ENCODE data around the gene RASAL2. TPM values are rescaled to one million over a fixed set of nuclear protein-coding genes. Genes with fewer than 3 reads are reported as not detected.

RASAL2 gene
- total RNA-seq, 1 experiment from 2014 or later: 56.9 TPM

GRCh38 chr1:178516110-178516509 is 422.2 kb downstream of the RASAL2 start:
- no TSS peak for BruUV-seq (replicated peaks)
- Mint-ChIP-seq H3K27me3 (ENCODE audit: insufficient read depth, unreplicated experiment) (no peaks in the 10 kb centered on the region), H3K4me3 (ENCODE audit: unreplicated experiment) (no peak overlapping the region), H3K9me3 (ENCODE audit: unreplicated experiment) (no peaks in the 10 kb centered on the region), H3K27ac (ENCODE audit: low read depth, unreplicated experiment) (no peak overlapping the region), H3K4me1 (ENCODE audit: insufficient read depth, unreplicated experiment) (no peaks in the 10 kb centered on the region), H3K36me3 (ENCODE audit: insufficient read depth, unreplicated experiment) (no peaks in the 10 kb centered on the region)
- CTCF ChIA-PET: interaction anchor here (0.8 to 13.6 kb wide), 10 partner anchors 9 to 484 kb away, joined by 3 to 162 read pairs (median 6); no protein-coding TSS in a partner anchor
- POLR2A ChIA-PET: interaction anchor here (0.6 kb wide), 1 partner anchor 27 kb away, joined by 3 read pairs; no protein-coding TSS in a partner anchor
- DNase-seq (ENCODE audit: unreplicated experiment): no peak
- intact Hi-C loops (cut with micrococcal nuclease): no loop called here
- TF ChIP-seq, protein P1, sequence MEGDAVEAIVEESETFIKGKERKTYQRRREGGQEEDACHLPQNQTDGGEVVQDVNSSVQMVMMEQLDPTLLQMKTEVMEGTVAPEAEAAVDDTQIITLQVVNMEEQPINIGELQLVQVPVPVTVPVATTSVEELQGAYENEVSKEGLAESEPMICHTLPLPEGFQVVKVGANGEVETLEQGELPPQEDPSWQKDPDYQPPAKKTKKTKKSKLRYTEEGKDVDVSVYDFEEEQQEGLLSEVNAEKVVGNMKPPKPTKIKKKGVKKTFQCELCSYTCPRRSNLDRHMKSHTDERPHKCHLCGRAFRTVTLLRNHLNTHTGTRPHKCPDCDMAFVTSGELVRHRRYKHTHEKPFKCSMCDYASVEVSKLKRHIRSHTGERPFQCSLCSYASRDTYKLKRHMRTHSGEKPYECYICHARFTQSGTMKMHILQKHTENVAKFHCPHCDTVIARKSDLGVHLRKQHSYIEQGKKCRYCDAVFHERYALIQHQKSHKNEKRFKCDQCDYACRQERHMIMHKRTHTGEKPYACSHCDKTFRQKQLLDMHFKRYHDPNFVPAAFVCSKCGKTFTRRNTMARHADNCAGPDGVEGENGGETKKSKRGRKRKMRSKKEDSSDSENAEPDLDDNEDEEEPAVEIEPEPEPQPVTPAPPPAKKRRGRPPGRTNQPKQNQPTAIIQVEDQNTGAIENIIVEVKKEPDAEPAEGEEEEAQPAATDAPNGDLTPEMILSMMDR (IDR thresholded peaks at IDR 0.05; ENCODE audit: unreplicated experiment): no peak

GRCh38 chr1:178518894-178519293 is 425.0 kb downstream of the RASAL2 start:
- Mint-ChIP-seq H3K27me3 (ENCODE audit: insufficient read depth, unreplicated experiment) (no peaks in the 10 kb centered on the region), H3K36me3 (ENCODE audit: insufficient read depth, unreplicated experiment) (no peaks in the 10 kb centered on the region), H3K9me3 (ENCODE audit: unreplicated experiment) (no peaks in the 10 kb centered on the region), H3K27ac (ENCODE audit: low read depth, unreplicated experiment) (no peak overlapping the region), H3K4me1 (ENCODE audit: insufficient read depth, unreplicated experiment) (no peaks in the 10 kb centered on the region), H3K4me3 (ENCODE audit: unreplicated experiment) (no peak overlapping the region)
- BruUV-seq (replicated peaks): no TSS peak
- TF ChIP-seq, protein P1 (IDR thresholded peaks at IDR 0.05; ENCODE audit: unreplicated experiment): no peak
- ChIA-PET POLR2A (interaction anchor here (0.6 to 0.9 kb wide), 3 partner anchors 34 to 208 kb away, joined by 3 to 4 read pairs (median 3); no protein-coding TSS in a partner anchor), CTCF (interaction anchor here (0.6 to 13.6 kb wide), 9 partner anchors 13 to 575 kb away, joined by 3 to 162 read pairs (median 3); no protein-coding TSS in a partner anchor)
- DNase-seq (ENCODE audit: unreplicated experiment): no peak
- intact Hi-C loops (cut with micrococcal nuclease): no loop called here

DNA sequence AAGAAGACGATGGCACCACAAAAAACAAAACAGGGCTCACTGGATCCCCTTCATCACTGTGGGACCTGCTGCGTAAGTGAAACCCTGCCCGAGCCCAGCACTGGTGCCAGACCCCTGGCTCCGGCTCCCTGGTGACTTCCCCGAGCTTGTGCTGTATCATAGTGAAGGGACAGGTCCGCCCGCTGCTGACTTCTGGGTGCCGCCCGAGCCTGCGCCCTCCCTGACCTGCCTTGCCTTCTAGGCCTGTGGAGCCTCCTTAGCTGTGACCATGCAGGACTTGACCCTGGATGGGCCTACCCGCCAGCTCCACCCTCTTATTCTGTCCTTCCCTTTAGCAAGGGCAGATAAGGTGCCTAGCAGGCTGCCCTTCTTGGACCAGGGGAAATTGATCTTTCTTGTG is 426.9 kb downstream of the RASAL2 start:
- BruUV-seq (replicated peaks): no TSS peak

GRCh38 chr1:178521241-178521640 is 427.3 kb downstream of the RASAL2 start:
- TF ChIP-seq, protein P1 (IDR thresholded peaks at IDR 0.05; ENCODE audit: unreplicated experiment): no peak
- H3K27ac Mint-ChIP-seq (ENCODE audit: low read depth, unreplicated experiment): no peak overlapping the region
- H3K9me3 Mint-ChIP-seq (ENCODE audit: unreplicated experiment): peaks cover 8% of the 10 kb centered on the region
- DNase-seq (ENCODE audit: unreplicated experiment): no peak
- H3K4me1 Mint-ChIP-seq (ENCODE audit: insufficient read depth, unreplicated experiment): no peaks in the 10 kb centered on the region
- no TSS peak for BruUV-seq (replicated peaks)
- no peaks in the 10 kb centered on the region for H3K27me3 Mint-ChIP-seq (ENCODE audit: insufficient read depth, unreplicated experiment)
- POLR2A ChIA-PET: interaction anchor here (1.1 kb wide), 1 partner anchor 15 kb away, joined by 3 read pairs; no protein-coding TSS in a partner anchor
- no peaks in the 10 kb centered on the region for H3K36me3 Mint-ChIP-seq (ENCODE audit: insufficient read depth, unreplicated experiment)
- intact Hi-C loops (cut with micrococcal nuclease): no loop called here
- no peak overlapping the region for H3K4me3 Mint-ChIP-seq (ENCODE audit: unreplicated experiment)
- CTCF ChIA-PET: interaction anchor here (1.9 to 13.6 kb wide), 2 partner anchors 20 to 482 kb away, joined by 6 to 162 read pairs; no protein-coding TSS in a partner anchor

More for the DNA sequence above, 426.9 kb downstream of the RASAL2 start:
- Mint-ChIP-seq H3K27me3 (ENCODE audit: insufficient read depth, unreplicated experiment) (no peaks in the 10 kb centered on the region), H3K4me1 (ENCODE audit: insufficient read depth, unreplicated experiment) (no peaks in the 10 kb centered on the region), H3K27ac (ENCODE audit: low read depth, unreplicated experiment) (no peak overlapping the region), H3K36me3 (ENCODE audit: insufficient read depth, unreplicated experiment) (no peaks in the 10 kb centered on the region), H3K4me3 (ENCODE audit: unreplicated experiment) (no peak overlapping the region), H3K9me3 (ENCODE audit: unreplicated experiment) (peaks cover 8% of the 10 kb centered on the region)
- ChIA-PET CTCF (interaction anchor here (0.6 to 13.6 kb wide), 7 partner anchors 11 to 482 kb away, joined by 3 to 162 read pairs (median 4); no protein-coding TSS in a partner anchor), POLR2A (interaction anchor here (1.1 kb wide), 1 partner anchor 16 kb away, joined by 3 read pairs; no protein-coding TSS in a partner anchor)
- intact Hi-C loops (cut with micrococcal nuclease): no loop called here
- DNase-seq (ENCODE audit: unreplicated experiment): no peak
- TF ChIP-seq, protein P1 (IDR thresholded peaks at IDR 0.05; ENCODE audit: unreplicated experiment): no peak

Measured in MCF 10A (cell line).